Mesenchymal stem cell (in vitro differentiated cells and primary cell): ENCODE measurements around the gene PILRB.

Experiments used
- DNase-seq: peaks from one replicate; pipeline ENCODE4 v3.0.0-alpha.2; 2013
- H2AFZ ChIP-seq: one replicate; pipeline ENCODE4 v1.6.1; 2013; ENCODE audit warnings: low read depth, mild to moderate bottlenecking, control low read depth, inconsistent platforms, low read length, moderate library complexity
- H2AK5ac ChIP-seq: 2 replicates; pipeline ENCODE4 v1.6.1; 2013; ENCODE audit warnings: low read length, moderate library complexity, mild to moderate bottlenecking, inconsistent platforms; ENCODE audit not compliant: severe bottlenecking
- H2BK120ac ChIP-seq: one replicate; pipeline ENCODE4 v1.6.1; 2013; ENCODE audit warnings: low read depth, mild to moderate bottlenecking, inconsistent platforms, low read length, moderate library complexity
- H2BK12ac ChIP-seq, 2 experiments: one replicate each; pipeline ENCODE4 v1.6.1; 2013; ENCODE audit warnings: inconsistent platforms in 2 of 2, low read length in 2 of 2, mild to moderate bottlenecking in 2 of 2, moderate library complexity in 2 of 2, control low read depth in 1 of 2
- H2BK15ac ChIP-seq: one replicate; pipeline ENCODE4 v1.6.1; 2013; ENCODE audit warnings: mild to moderate bottlenecking, low read depth, inconsistent platforms; ENCODE audit not compliant: poor library complexity, severe bottlenecking
- H2BK5ac ChIP-seq: 2 replicates; pipeline ENCODE4 v1.6.1; 2013; ENCODE audit warnings: low read depth, mild to moderate bottlenecking, low read length, control low read depth, inconsistent platforms; ENCODE audit not compliant: poor library complexity, severe bottlenecking
- H3K14ac ChIP-seq, 2 experiments: one replicate each; pipeline ENCODE4 v1.6.1; 2013; ENCODE audit warnings: inconsistent platforms in 2 of 2, low read length in 2 of 2, control low read depth in 1 of 2, mild to moderate bottlenecking in 1 of 2, moderate library complexity in 1 of 2
- H3K18ac ChIP-seq, 2 experiments: one replicate each; pipeline ENCODE4 v1.6.1; 2013; ENCODE audit warnings: inconsistent platforms in 2 of 2, low read length in 2 of 2, control low read depth in 1 of 2, low read depth in 1 of 2, mild to moderate bottlenecking in 1 of 2
- H3K23ac ChIP-seq, 2 experiments: one replicate each; pipeline ENCODE4 v1.6.1; 2013; ENCODE audit warnings: inconsistent platforms in 2 of 2, low read length in 2 of 2, mild to moderate bottlenecking in 2 of 2, moderate library complexity in 2 of 2, control low read depth in 1 of 2
- H3K27ac ChIP-seq: 2 replicates; pipeline ENCODE4 v1.5.1; 2013; ENCODE audit warnings: mild to moderate bottlenecking, moderate library complexity, low read length, control low read depth, inconsistent platforms; ENCODE audit not compliant: poor library complexity, severe bottlenecking
- H3K27me3 ChIP-seq, 2 experiments: 2 replicates each; pipeline versions ENCODE4 v1.6.1 to v1.7.0; 2013; ENCODE audit warnings: low read length in 2 of 2, mild to moderate bottlenecking in 2 of 2, moderate library complexity in 2 of 2, control low read depth in 1 of 2, inconsistent platforms in 1 of 2; ENCODE audit not compliant: control insufficient read depth in 1 of 2, insufficient read depth in 1 of 2
- H3K36me3 ChIP-seq, 2 experiments: 2 replicates each; pipeline versions ENCODE4 v1.6.1 to v1.7.0; 2013; ENCODE audit warnings: low read length in 2 of 2, control low read depth in 1 of 2, inconsistent platforms in 1 of 2, low read depth in 1 of 2, mild to moderate bottlenecking in 1 of 2; ENCODE audit not compliant: insufficient read depth in 2 of 2, control insufficient read depth in 1 of 2
- H3K4ac ChIP-seq, 2 experiments: one replicate each; pipeline ENCODE4 v1.6.1; 2013; ENCODE audit warnings: inconsistent platforms in 2 of 2, low read length in 2 of 2, mild to moderate bottlenecking in 2 of 2, moderate library complexity in 2 of 2, control low read depth in 1 of 2, low read depth in 1 of 2
- H3K4me1 ChIP-seq: 2 replicates; pipeline ENCODE4 v1.6.1; 2013; ENCODE audit warnings: low read depth, low read length, control low read depth; ENCODE audit not compliant: control insufficient read depth, insufficient read depth
- H3K4me2 ChIP-seq: 2 replicates; pipeline ENCODE4 v1.6.1; 2013; ENCODE audit warnings: low read length, mild to moderate bottlenecking, inconsistent platforms; ENCODE audit not compliant: poor library complexity, severe bottlenecking
- H3K4me3 ChIP-seq, 2 experiments: 2 replicates each; pipeline versions ENCODE4 v1.5.1 to v1.7.0; 2013; ENCODE audit warnings: low read length in 2 of 2, mild to moderate bottlenecking in 2 of 2, control low read depth in 1 of 2, low read depth in 1 of 2; ENCODE audit not compliant: insufficient read depth in 1 of 2
- H3K79me1 ChIP-seq: replicated peaks from 2 replicates; pipeline ENCODE4 v1.6.1; 2013; ENCODE audit warnings: mild to moderate bottlenecking, control low read depth, low read length, inconsistent platforms; ENCODE audit not compliant: poor library complexity, severe bottlenecking
- H3K9ac ChIP-seq: 2 replicates; pipeline ENCODE4 v1.7.0; 2013; ENCODE audit warnings: mild to moderate bottlenecking, low read length, moderate library complexity
- H3K9me3 ChIP-seq: 2 replicates; pipeline ENCODE4 v1.7.0; 2013; ENCODE audit warnings: mild to moderate bottlenecking, low read length; ENCODE audit not compliant: control insufficient read depth
- H4K8ac ChIP-seq: one replicate; pipeline ENCODE4 v1.6.1; 2013; ENCODE audit warnings: inconsistent platforms, mild to moderate bottlenecking, low read length, moderate library complexity
- H4K91ac ChIP-seq: one replicate; pipeline ENCODE4 v1.6.1; 2013; ENCODE audit warnings: mild to moderate bottlenecking, low read length, inconsistent platforms
- WGBS: methylation state at CpG from one replicate; pipeline ENCODE4 v1.1.7; 2013; ENCODE audit warnings: mixed read lengths; 5-methylcytosine and 5-hydroxymethylcytosine counted together

Gene PILRB

DNA sequence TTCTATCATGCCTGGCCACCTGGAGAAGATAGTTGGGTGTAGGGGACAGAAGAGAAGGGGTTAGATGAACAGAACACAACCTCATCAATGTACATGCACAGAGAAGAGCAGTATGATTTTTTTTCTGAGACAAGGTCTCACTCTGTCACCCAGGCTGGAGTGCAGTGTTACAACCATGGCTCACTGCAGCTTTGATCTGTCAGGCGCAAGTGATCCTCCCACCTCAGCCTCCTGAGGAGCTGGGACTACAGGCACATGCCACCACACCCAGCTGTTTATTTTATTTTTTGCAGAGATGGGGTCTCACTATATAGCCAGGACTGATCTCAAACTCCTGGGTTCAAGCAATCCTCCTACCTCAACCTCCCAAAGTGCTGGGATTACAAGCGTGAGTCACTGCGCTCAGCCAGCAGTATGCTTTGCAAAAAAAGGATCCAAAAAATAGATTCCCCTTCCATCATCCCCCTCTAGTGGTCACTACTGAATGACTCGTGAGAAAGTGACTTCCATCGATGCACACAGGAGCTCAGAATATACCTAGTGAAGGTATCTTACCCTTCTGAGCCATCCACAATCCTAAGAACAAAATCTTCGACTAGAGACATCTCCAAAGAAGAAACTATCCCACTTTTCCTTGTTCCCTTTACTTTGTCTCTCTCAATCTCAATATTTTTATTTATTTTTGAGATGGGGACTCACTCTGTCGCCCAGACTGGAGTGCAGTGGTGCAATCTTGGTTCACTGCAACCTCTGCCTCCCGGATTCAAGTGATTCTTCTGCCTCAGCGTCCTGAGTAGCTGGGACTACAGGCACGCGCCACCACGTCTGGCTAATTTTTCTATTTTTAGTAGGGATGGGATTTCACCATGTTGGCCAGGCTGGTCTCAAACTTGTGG lies 49.6 kb downstream of the PILRB start:
- Histone ChIP-seq H3K9me3 (no peaks in the 10 kb centered on the region), H3K9ac (no peak overlapping the region), H3K18ac (no peak overlapping the region), H3K4me2 (no peak overlapping the region), H4K91ac (no peak overlapping the region), H2BK15ac (no peak overlapping the region), H2BK120ac (no peak overlapping the region), H3K23ac (no peak overlapping the region), H2BK5ac (no peak overlapping the region), H3K14ac (no peak overlapping the region), H3K4me1 (peaks cover 3% of the 10 kb centered on the region), H3K4me3 (no peak overlapping the region), H3K79me1 (no peaks in the 10 kb centered on the region), H2BK12ac (no peak overlapping the region), H3K4ac (no peak overlapping the region), H3K27ac (no peak overlapping the region), H3K27me3 (peaks cover 3 to 54% of the 10 kb centered on the region in 2 experiments), H3K36me3 (no peaks in the 10 kb centered on the region), H4K8ac (no peak overlapping the region), H2AFZ (no peak overlapping the region), H2AK5ac (no peak overlapping the region)
- DNase-seq = peak; percentile 75
- 36% methylated on average over 12 of the region's 12 CpGs for WGBS

DNA sequence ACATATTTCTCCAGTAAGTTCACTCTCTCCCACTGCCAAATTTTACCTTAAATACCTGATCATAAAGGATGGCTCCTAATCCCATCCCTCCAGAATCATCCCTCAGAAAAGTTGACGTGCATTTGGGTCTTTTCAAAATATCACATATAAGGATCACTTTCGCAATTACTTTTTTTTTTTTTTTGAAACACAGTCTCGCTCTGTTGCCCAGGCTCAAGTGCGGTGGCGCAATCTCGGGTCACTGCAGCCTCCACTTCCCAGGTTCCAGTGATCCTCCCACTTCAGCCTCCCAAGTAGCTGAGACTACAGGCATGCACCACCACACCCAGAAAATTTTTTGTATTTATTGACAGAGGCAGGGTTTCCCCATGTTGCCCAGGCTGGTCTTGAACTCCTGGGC lies 53.2 kb downstream of the PILRB start:
- DNase-seq = no peak
- no peak overlapping the region for H3K27ac ChIP-seq

DNA sequence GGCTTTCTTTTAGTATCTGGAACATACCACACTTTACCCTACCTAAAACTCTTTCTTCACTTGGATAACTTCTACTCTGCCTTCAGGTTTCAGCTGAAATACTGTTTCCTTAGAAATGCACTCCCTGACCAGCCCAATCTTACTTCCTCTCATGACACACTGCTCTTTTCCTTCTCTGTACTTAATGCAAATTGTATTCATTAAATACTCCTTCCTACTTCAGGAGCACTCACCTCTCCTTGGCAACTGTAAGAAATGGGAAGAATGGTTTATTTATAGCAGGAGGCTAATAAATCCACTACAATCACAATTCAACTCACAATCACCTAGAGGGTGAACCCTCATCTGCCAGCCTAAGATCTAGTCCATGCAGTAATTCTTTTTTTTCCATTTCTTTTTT lies 55.4 kb downstream of the PILRB start:
- no peak overlapping the region for H2AFZ ChIP-seq

More for the DNA sequence above, 53.2 kb downstream of the PILRB start:
- 85% methylated on average over 6 of the region's 6 CpGs for WGBS
- no peak overlapping the region for H3K9ac ChIP-seq
- H3K36me3 ChIP-seq = no peaks in the 10 kb centered on the region
- no peak overlapping the region for H3K4me3 ChIP-seq
- H2BK5ac ChIP-seq = no peak overlapping the region
- peaks cover 3% of the 10 kb centered on the region for H3K4me1 ChIP-seq
- peaks cover 3 to 45% of the 10 kb centered on the region in 2 experiments for H3K27me3 ChIP-seq
- H4K8ac ChIP-seq = no peak overlapping the region
- H3K4me2 ChIP-seq = no peak overlapping the region
- no peaks in the 10 kb centered on the region for H3K79me1 ChIP-seq
- H2AFZ ChIP-seq = no peak overlapping the region
- no peak overlapping the region for H2BK15ac ChIP-seq
- no peak overlapping the region for H2AK5ac ChIP-seq
- H3K9me3 ChIP-seq = no peaks in the 10 kb centered on the region
- H3K14ac ChIP-seq = no peak overlapping the region
- H4K91ac ChIP-seq = no peak overlapping the region
- H2BK120ac ChIP-seq = no peak overlapping the region
- H3K18ac ChIP-seq = no peak overlapping the region
- H3K4ac ChIP-seq = no peak overlapping the region
- H3K23ac ChIP-seq = no peak overlapping the region
- H2BK12ac ChIP-seq = no peak overlapping the region

DNA sequence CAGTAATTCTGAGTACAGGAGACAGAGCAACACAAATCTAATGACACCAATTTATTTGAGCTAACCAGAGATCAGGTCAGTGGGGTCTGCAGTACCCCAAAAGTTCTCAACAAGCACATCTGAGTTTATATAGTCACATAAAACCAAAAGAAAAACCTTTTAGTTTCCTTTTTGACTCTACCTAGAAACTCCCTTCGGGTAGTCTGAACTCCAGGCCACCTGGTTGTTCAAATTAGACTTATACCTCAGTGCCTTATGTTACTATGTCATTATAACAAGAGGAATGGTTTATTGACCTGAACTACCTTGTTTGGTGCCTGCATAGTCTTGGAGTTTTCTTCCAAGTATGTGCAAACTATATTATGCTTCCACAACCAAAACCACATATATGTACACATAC lies 56.0 kb downstream of the PILRB start:
- Histone ChIP-seq H3K23ac (no peak overlapping the region), H3K9me3 (no peaks in the 10 kb centered on the region), H2BK120ac (no peak overlapping the region), H2BK12ac (no peak overlapping the region), H2BK15ac (no peak overlapping the region), H3K4me3 (no peak overlapping the region), H3K4me1 (no peaks in the 10 kb centered on the region), H4K91ac (no peak overlapping the region), H2AFZ (no peak overlapping the region), H2BK5ac (no peak overlapping the region), H3K18ac (no peak overlapping the region), H3K14ac (no peak overlapping the region), H3K27me3 (peaks cover 3 to 25% of the 10 kb centered on the region in 2 experiments), H2AK5ac (no peak overlapping the region), H3K4me2 (no peak overlapping the region), H3K79me1 (no peaks in the 10 kb centered on the region), H3K9ac (no peak overlapping the region), H3K36me3 (peaks cover 0 to 3% of the 10 kb centered on the region in 2 experiments), H3K4ac (no peak overlapping the region), H3K27ac (no peak overlapping the region), H4K8ac (no peak overlapping the region)
- no peak for DNase-seq
- no CpG with 5 or more reads among the region's 1 CpG for WGBS

More for the DNA sequence above, 55.4 kb downstream of the PILRB start:
- Histone ChIP-seq H2BK5ac (no peak overlapping the region), H4K91ac (no peak overlapping the region), H3K18ac (no peak overlapping the region), H3K9ac (no peak overlapping the region), H3K4me2 (no peak overlapping the region), H3K9me3 (no peaks in the 10 kb centered on the region), H3K23ac (no peak overlapping the region), H3K36me3 (peaks cover 0 to 3% of the 10 kb centered on the region in 2 experiments), H4K8ac (no peak overlapping the region), H3K27me3 (peaks cover 3 to 30% of the 10 kb centered on the region in 2 experiments), H3K14ac (no peak overlapping the region), H2BK12ac (no peak overlapping the region), H2AK5ac (no peak overlapping the region), H2BK15ac (no peak overlapping the region), H3K4ac (no peak overlapping the region), H2BK120ac (no peak overlapping the region), H3K79me1 (no peaks in the 10 kb centered on the region), H3K4me3 (no peak overlapping the region), H3K27ac (no peak overlapping the region), H3K4me1 (no peaks in the 10 kb centered on the region)
- no peak for DNase-seq
